Tibial nerve (tissue), 3 donors: ENCODE results near the gene RBM33.
A peak's percentile ranks its signal among the peaks of the same experiment; 100 is the strongest.

Source experiments
- CTCF ChIP-seq, 5 experiments: fragments of 200-600 bp in 3 of 5; fragments of 450-650 bp in 2 of 5; sonication (generic) in 3 of 5; IDR thresholded peaks; one replicate each; pipeline ENCODE4 v1.5.1; 2016 to 2019; ENCODE audit warnings: antibody characterized with exemption in 5 of 5, mild to moderate bottlenecking in 3 of 5, moderate library complexity in 2 of 5
- POLR2A ChIP-seq, 2 donors: fragments of 450-650 bp; IDR thresholded peaks; one replicate each; pipeline ENCODE4 v1.6.1; 2017; ENCODE audit warnings: antibody characterized with exemption in 2 of 2, mild to moderate bottlenecking in 2 of 2, moderate library complexity in 2 of 2

GRCh38 chr7:155738652-155739537 lies 94.4 kb downstream of the RBM33 start:
- no peak for TF ChIP-seq POLR2A (IDR thresholded peaks at IDR 0.05)
- peak; percentile 42 to 60 (median 55) for TF ChIP-seq CTCF (IDR thresholded peaks at IDR 0.05)
